Osteoblast (primary cell): ENCODE results near the gene UNC93B1. TPM values are rescaled to one million over a fixed set of nuclear protein-coding genes. Genes with fewer than 3 reads are reported as not detected.
A peak's percentile ranks its signal among the peaks of the same experiment; 100 is the strongest.
"Not testable (repeated sequence)": the region's sequence is repeated elsewhere in the genome, so short reads cannot be mapped to it uniquely, and the experiment has no call there.

Source experiments
- DNase-seq: peaks from one replicate; pipeline ENCODE4 v3.0.0; 2011; ENCODE audit warnings: low spot score, mixed read lengths; ENCODE audit not compliant: insufficient read length; ENCODE audit errors: missing footprints
- H2AFZ ChIP-seq: 2 replicates; pipeline ENCODE4 v1.6.0; 2011; ENCODE audit warnings: mild to moderate bottlenecking, low read length
- H3K27ac ChIP-seq: 2 replicates; pipeline ENCODE4 v1.5.1; 2011; ENCODE audit warnings: mild to moderate bottlenecking, low read depth, low read length, moderate library complexity
- H3K27me3 ChIP-seq: 2 replicates; pipeline ENCODE4 v1.6.0; 2012; ENCODE audit warnings: mild to moderate bottlenecking, control low read depth, inconsistent platforms, low read length, moderate library complexity; ENCODE audit not compliant: insufficient read depth
- H3K36me3 ChIP-seq: 2 replicates; pipeline ENCODE4 v1.5.1; 2011; ENCODE audit warnings: mild to moderate bottlenecking, low read length, control low read depth, moderate library complexity; ENCODE audit not compliant: insufficient read depth
- H3K4me1 ChIP-seq: 2 replicates; pipeline ENCODE4 v1.5.1; 2011; ENCODE audit warnings: mild to moderate bottlenecking, low read length, control low read depth, moderate library complexity; ENCODE audit not compliant: insufficient read depth
- H3K4me2 ChIP-seq: 2 replicates; pipeline ENCODE4 v1.6.0; 2011; ENCODE audit warnings: mild to moderate bottlenecking, low read length; ENCODE audit not compliant: insufficient read depth
- H3K4me3 ChIP-seq: fragments of 200-600 bp; sonication (generic); 3 replicates; pipeline ENCODE4 v1.5.1; 2012; ENCODE audit warnings: mild to moderate bottlenecking, low read length, inconsistent platforms; ENCODE audit not compliant: insufficient read depth
- H3K79me2 ChIP-seq: 2 replicates; pipeline ENCODE4 v1.6.0; 2012; ENCODE audit warnings: mild to moderate bottlenecking, low read length, control low read depth, inconsistent platforms; ENCODE audit not compliant: insufficient read depth
- H3K9me3 ChIP-seq: 2 replicates; pipeline ENCODE4 v1.5.1; 2011; ENCODE audit warnings: low read depth, low read length, control low read depth
- H4K20me1 ChIP-seq: 2 replicates; pipeline ENCODE4 v1.6.0; 2012; ENCODE audit warnings: mild to moderate bottlenecking, low read length, control low read depth; ENCODE audit not compliant: insufficient read depth
- total RNA-seq: library from RNA; depleted of rRNA; stranded (reverse); fragments of >200 nt; gene quantifications from 2 replicates; pipeline ENCODE4 v1.2.3, GENCODE V29; 2012
- TF ChIP-seq, protein P1 (sequence below): IDR thresholded peaks from 2 replicates; pipeline ENCODE4 v1.5.1; 2011; ENCODE audit warnings: mild to moderate bottlenecking, low read depth, low read length, moderate library complexity; ENCODE audit errors: extremely low read depth

UNC93B1 gene
- total RNA-seq, 1 donor: 39.8 TPM

GRCh38 chr11:67995129-67995528 lies 8.8 kb downstream of the UNC93B1 start:
- not testable (repeated sequence) for H3K4me3 ChIP-seq, DNase-seq, H3K4me1 ChIP-seq, H3K27ac ChIP-seq, H2AFZ ChIP-seq, H4K20me1 ChIP-seq, H3K9me3 ChIP-seq, H3K27me3 ChIP-seq, H3K36me3 ChIP-seq, H3K79me2 ChIP-seq, H3K4me2 ChIP-seq

GRCh38 chr11:67994387-67994786 lies 9.5 kb downstream of the UNC93B1 start:
- not testable (repeated sequence) for H3K79me2 ChIP-seq, H2AFZ ChIP-seq, DNase-seq, H3K4me3 ChIP-seq, H4K20me1 ChIP-seq, H3K27ac ChIP-seq, H3K36me3 ChIP-seq, H3K9me3 ChIP-seq, H3K4me2 ChIP-seq, H3K27me3 ChIP-seq, H3K4me1 ChIP-seq

- not testable (repeated sequence) for H3K79me2 ChIP-seq, DNase-seq, H4K20me1 ChIP-seq, H2AFZ ChIP-seq, H3K4me3 ChIP-seq, H3K27ac ChIP-seq, H3K9me3 ChIP-seq, H3K36me3 ChIP-seq, H3K27me3 ChIP-seq, H3K4me1 ChIP-seq, H3K4me2 ChIP-seq
- TF ChIP-seq, protein P1, sequence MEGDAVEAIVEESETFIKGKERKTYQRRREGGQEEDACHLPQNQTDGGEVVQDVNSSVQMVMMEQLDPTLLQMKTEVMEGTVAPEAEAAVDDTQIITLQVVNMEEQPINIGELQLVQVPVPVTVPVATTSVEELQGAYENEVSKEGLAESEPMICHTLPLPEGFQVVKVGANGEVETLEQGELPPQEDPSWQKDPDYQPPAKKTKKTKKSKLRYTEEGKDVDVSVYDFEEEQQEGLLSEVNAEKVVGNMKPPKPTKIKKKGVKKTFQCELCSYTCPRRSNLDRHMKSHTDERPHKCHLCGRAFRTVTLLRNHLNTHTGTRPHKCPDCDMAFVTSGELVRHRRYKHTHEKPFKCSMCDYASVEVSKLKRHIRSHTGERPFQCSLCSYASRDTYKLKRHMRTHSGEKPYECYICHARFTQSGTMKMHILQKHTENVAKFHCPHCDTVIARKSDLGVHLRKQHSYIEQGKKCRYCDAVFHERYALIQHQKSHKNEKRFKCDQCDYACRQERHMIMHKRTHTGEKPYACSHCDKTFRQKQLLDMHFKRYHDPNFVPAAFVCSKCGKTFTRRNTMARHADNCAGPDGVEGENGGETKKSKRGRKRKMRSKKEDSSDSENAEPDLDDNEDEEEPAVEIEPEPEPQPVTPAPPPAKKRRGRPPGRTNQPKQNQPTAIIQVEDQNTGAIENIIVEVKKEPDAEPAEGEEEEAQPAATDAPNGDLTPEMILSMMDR: peak; percentile 43
Observed at GRCh38 chr11:67993821-67994220, 10.1 kb downstream of the UNC93B1 start.

DNA sequence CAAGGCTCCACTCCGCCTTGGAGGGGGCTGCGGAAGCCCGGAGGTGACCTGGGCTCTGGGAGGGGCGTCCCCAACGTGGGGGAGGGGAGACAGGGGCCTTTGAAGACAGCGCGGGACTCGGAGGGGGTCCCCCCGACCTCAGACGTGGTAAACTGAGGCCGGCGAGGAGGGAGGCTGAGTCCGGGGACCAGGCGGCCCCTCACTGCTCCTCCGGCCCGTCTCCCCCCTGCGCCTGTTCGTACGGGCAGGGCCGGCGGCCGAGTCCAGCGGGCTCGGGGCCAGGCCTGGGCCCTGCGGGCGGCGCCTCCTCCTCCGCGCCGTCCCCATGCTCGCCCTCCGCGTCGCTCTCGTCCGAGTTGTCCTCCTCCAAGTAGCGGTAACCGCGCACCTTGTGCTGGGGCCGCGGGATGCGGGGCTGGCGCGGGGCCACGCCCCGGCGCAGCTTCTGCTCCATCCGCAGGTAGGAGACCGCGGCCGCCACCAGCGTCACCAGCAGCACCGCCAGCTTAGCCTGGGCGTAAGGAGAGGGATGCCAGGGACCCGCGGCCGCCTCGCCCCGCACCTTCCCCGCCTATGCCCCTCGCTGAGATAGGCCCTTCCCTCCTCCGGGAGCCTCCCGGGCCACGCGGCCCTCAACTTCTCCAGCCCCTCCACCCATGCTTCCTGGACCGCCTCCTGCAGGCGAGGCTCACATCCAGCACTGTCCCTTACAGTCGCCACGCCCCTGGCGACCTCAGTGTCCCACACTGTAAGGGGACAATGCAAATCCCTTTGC lies 12.4 kb downstream of the UNC93B1 start:
- not testable (repeated sequence) for H3K4me3 ChIP-seq, H3K27ac ChIP-seq, H3K36me3 ChIP-seq, H3K79me2 ChIP-seq, H3K27me3 ChIP-seq, DNase-seq, H3K9me3 ChIP-seq, H2AFZ ChIP-seq, H4K20me1 ChIP-seq, H3K4me2 ChIP-seq, H3K4me1 ChIP-seq

DNA sequence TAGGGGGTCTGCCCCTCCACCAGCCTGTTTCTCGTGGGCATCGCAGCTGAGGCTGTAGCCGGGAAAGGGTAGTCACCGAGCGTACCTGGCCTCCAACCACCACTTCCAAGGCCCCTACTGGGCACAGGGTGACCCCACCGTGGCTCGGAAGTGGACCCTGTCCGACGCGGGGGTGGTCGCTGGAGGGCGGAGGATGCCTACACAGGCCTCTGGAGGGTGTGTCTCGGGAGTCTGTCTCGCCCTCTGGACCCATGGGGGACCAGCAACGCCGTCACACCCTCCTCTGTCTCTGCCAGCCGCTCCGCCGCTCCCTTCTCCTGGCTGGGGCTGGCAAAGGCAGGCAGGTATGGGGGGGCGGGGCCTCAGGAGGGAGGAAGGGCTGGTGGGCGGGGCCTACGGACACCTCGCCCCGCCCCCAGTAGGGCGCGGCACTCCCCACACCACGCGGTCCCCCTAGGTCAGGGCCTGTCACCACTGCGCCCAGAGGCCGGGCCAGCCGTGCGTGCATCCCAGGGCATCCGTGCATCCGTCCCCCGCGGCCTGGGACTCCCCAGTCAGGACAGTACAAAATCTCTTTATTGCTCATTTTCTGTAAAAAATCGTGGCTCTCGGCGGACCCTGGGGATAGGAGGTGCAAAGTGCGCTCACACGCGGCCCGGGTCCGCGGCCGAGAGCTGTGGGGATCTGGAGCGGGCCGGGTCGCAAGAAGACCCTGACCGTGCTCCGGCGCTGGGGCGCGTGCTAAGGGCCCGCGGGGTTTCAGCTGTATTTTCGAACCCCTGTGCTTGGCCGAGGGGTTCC lies 13.2 kb downstream of the UNC93B1 start:
- H4K20me1 ChIP-seq, H3K9me3 ChIP-seq, H3K27me3 ChIP-seq, H2AFZ ChIP-seq, H3K79me2 ChIP-seq, H3K4me3 ChIP-seq, H3K36me3 ChIP-seq, H3K4me2 ChIP-seq, H3K27ac ChIP-seq, H3K4me1 ChIP-seq: not testable (repeated sequence)
- DNase-seq: peak; percentile 46

- not testable (repeated sequence) for H4K20me1 ChIP-seq, DNase-seq, H3K36me3 ChIP-seq, H3K27ac ChIP-seq, H3K4me3 ChIP-seq, H3K79me2 ChIP-seq, H3K4me1 ChIP-seq, H3K4me2 ChIP-seq, H3K27me3 ChIP-seq, H2AFZ ChIP-seq, H3K9me3 ChIP-seq
Observed at GRCh38 chr11:67985302-67985701, 18.6 kb downstream of the UNC93B1 start.
